Stimulated activated CD8-positive, alpha-beta memory T cell treated with anti-CD3 and anti-CD28 coated beads, Interleukin-7, amount 100 ng/mL, for 48 hours (primary cell): Measurements from ENCODE around the gene GPR31.

ENCODE experiments used
- DNase-seq, 2 donors: peaks; one replicate each; pipeline ENCODE4 v3.0.0-alpha.2; 2020; ENCODE audit warnings: low read depth in 1 of 2; ENCODE audit errors: extremely low read depth in 1 of 2

Gene GPR31

DNA sequence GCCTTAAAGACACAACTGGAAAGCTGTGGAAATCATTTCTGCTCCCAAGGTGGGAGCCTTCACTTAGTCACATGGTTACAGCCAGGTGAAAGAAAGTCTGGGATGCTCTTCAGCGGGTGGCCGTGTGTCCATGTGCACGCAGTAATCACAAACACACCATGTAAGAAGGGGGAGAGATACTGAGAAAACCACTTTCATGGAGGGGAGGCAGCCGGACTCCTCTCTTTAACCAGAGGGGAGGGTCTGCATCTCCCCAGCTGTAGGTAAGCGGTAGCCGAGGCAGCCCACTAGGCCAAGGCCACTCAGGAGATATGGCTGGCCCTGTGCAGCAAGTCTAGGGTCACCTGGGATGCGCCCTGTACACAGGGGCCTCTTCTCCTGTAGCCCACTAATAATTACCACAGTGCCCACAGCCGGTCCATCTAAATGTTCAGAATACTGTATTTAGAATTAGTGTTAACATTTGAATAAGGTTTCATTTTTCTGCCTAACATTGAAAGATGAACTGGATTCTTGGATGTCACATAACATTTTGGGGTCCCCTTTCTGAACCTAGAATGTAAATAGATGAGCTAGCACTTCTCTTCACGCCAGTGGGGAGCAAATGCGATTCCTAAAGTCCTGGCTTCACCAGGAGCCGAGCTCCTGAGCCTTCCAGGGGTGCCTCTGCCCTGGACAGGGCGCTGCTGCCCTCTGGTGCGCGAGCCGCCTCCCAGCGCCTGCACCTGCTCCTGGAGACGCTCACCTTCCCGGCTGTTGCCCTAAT lies 15.9 kb downstream of the GPR31 start:
- no peak for DNase-seq

DNA sequence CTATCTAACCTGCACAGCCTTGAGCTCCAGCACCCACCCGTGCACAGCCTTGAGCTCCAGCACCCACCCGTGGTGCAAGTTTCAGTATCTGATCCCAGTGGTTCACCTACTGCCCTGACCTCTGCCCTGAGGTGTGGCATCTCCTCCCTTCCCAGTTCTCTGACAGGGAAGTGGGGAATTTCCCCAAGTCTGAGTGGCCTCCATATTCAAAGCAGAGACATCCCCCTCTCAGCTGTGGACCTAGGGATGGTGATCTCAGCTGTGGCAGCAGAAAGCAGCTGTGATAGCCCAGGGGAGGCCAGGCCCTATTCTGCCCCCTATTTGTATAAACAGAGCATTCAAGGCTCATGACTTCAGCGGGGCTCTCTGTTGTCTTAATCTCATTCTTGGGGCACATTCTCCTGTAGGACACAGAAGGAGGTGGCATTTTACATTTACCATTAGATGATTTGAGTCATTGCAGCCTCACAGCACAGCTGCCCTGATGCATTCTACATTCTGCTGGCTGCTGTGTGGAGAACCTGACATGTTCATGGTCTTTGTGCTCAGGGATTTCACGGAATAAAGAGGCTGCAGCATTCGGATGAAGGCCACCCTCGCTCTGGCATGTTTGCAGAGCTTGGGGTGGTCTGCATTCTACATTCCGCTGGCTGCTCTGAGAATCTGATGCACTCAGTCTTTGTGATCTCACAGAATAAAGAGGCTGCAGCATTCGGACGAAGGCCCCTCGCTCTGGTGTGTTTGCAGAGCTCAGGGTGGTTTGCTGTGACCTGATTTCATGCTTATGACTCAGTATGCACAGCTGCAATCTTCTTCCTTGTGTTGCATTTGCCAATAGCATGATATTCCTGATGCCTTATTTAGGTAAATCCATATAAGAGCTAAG lies 16.9 kb downstream of the GPR31 start:
- DNase-seq: no peak

- no peak for DNase-seq
Observed at GRCh38 chr6:167139761-167140160, 18.0 kb downstream of the GPR31 start.

DNA sequence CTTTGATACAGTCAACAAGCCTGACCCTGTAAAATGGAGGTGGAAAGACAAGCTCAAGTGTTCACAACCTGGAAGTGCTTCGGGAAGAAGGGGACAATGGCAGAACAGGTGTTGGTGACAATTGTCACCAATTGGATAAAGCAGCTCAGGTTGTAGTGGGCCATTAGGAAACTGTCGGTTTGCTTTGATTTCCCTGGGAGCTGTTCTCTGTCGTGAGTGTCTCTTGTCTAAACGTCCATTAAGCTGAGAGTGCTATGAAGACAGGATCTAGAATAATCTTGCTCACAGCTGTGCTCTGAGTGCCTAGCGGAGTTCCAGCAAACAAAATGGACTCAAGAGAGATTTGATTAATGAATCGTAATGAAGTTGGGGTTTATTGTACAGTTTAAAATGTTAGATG lies 19.9 kb downstream of the GPR31 start:
- no peak for DNase-seq

DNA sequence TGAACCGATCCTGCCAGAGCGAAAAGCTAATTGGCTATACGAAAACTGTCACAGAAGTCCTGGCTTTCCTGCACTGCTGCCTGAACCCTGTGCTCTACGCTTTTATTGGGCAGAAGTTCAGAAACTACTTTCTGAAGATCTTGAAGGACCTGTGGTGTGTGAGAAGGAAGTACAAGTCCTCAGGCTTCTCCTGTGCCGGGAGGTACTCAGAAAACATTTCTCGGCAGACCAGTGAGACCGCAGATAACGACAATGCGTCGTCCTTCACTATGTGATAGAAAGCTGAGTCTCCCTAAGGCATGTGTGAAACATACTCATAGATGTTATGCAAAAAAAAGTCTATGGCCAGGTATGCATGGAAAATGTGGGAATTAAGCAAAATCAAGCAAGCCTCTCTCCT lies 20.7 kb downstream of the GPR31 start:
- DNase-seq: no peak

GRCh38 chr6:167136376-167136775 lies 21.4 kb downstream of the GPR31 start:
- no peak for DNase-seq

- DNase-seq: no peak
Observed at GRCh38 chr6:167134448-167135328, 23.1 kb downstream of the GPR31 start.

DNA sequence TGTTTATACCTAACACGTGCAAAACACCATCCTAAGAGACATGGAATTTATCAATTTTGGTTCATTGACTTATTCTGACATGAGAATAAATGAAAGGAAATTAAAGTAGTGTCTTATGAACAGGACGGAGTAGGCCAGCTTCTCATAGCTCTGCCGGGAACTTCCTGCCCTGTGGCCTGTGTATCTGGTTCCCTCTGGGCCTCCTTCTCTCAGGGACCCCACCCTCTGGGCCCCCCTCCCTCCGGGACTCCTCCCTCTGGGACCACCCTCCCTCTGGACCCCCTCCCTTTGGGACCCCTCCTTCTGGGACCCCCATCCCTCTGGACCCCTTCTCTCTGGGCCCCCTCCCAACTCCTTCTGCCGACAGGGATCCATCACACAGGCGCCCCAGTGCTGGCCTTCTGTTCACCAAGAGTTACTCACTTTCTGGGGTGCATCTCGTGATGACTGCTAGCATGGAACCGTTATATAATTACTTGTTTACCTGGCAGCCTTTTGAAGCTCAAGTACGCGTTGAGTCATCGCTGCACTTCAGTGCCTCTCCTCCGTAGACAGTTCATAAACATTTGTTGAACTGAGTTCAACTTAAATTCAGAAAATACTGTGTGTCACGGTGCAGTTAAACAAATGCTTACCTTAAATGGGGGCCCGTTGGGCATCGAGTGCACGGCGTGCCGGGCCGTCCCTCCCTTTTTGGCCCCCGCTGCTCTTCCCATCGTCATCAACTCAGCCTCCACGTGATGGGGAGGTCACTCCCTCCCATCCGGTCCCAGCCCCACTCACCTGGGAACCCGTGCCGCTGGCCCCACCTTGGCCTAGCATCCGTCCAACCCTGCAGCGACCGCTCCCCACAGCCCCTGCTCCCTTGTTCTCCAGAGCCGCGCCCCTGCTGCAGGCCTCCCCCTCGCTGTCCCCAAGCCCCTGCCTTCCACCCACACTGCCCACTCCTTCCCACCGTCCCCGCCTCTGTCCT lies 26.8 kb downstream of the GPR31 start:
- DNase-seq: no peak

- no peak for DNase-seq
Observed at GRCh38 chr6:167130008-167130677, 27.6 kb downstream of the GPR31 start.

DNA sequence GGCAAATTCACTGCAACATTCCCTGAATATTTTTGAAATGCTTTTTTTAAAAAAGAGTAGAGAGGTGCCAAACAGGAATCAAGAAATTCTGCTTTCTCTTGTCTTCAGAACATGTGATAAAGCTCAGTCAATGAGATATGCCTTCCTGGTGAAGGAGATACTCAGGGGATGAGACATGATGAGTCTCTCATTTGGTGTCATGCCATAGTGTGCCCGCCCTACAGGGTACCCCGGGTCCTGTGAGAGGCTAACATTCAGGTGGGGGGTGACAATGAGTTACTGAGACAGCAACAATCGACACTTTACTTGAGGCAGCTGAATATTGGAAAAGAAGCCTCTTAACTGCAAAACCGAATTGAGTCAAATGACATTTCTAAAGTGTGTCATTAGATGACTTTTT lies 28.2 kb downstream of the GPR31 start:
- no peak for DNase-seq

GRCh38 chr6:167129159-167129558 lies 28.6 kb downstream of the GPR31 start:
- DNase-seq: no peak

GRCh38 chr6:167127785-167128531 lies 29.8 kb downstream of the GPR31 start:
- no peak for DNase-seq

- no peak for DNase-seq
Observed at GRCh38 chr6:167125855-167126349, 31.9 kb downstream of the GPR31 start.

DNA sequence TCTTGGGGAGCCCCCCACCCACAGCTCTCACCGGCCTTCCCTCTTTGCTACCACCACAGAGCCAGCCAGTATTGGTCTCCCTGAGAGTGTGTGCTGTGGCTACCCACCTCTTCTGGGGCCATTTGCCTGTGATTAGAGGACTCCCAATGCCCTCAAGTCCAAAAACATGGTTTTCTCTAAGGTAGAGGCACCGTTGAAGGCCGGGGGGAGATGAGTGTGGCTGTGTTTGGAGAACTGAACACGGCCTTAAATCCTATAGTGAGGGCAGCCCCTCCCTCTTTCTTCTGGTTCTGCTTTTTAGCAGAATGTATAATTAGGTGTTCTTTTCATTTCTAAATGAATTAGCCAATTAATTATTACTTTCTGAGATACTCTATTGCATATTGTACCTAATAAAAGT lies 32.4 kb downstream of the GPR31 start:
- DNase-seq: no peak

GRCh38 chr6:167124753-167125152 lies 33.0 kb downstream of the GPR31 start:
- DNase-seq: no peak

- no peak for DNase-seq
Observed at GRCh38 chr6:167122827-167123657, 34.7 kb downstream of the GPR31 start, which contains the start of gene CCR6. CCR6 (plus strand) TSS chr6:167123096; CDS start chr6:167136135, 13,039 bp downstream.

DNA sequence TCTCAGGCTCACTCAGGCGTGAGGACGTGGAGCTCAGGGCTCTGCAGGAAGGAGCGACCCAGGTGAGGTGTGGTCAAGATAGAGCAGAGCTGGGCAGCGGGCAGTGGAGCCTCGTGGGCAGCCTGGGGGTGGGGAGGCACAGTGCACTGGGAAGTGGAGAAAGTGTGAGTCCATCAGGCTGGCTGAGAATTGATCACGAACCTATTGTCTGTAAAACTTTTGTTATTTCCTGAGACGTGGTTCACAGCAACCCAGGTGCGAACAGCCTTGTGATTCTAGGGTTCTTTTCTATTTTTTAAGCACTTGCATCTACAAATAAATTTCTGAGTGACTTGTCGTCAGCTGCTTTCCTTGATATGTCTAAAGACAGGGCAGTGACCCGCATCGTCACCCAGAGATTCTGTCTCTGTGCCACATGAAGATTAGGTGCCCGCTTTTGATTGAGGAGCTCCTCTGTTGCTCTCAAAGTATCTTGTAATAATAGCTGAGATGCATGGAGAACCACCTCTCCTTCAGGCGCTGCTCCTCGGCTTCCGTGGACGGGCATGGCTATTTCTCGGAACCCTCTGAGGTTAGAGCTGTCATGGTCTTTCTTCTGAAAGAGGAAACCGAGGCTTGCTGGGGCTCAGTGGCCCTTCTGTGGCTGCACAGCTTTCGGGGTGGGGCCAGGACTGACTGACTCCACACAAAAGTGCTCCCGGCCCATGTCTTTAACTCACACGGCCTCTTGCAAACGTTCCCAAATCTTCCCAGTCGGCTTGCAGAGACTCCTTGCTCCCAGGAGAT lies 35.5 kb downstream of the GPR31 start:
- DNase-seq: no peak
